GM12878 (cell line): ENCODE results near the gene KRT31. TPM values are rescaled to one million over a fixed set of nuclear protein-coding genes. Genes with fewer than 3 reads are reported as not detected.

Experiments used
- ATAC-seq: fragments of 200-7000 bp; cut with Tn5 transposase; 3 replicates; pipeline ENCODE4 v1.9.1; 2020; ENCODE audit warnings: mild to moderate bottlenecking, moderate library complexity
- BruUV-seq: library from RNA; stranded (reverse); fragments of 400-500 nt; replicated peaks from 2 replicates; lab custom pipeline; 2021; lab: Mats Ljungman, UMichigan
- CTCF ChIA-PET: fragments of 300-600 bp; sonication (Branson Sonifier 250); formaldehyde crosslinking; extraction: SDS; loops from one replicate; lab custom pipeline; 2021; ENCODE audit warnings: inconsistent platforms; lab: Yijun Ruan, JAX
- POLR2A ChIA-PET: fragments of 350-600 bp; formaldehyde crosslinking; extraction: SDS; loops from one replicate; lab custom pipeline; 2021; ENCODE audit warnings: inconsistent platforms; lab: Charles Lee
- RAD21 ChIA-PET: fragments of 300-600 bp; sonication (Branson Sonifier 250); formaldehyde crosslinking; loops from one replicate; lab custom pipeline; 2023; ENCODE audit warnings: antibody characterized with exemption; ENCODE audit not compliant: unreplicated experiment; lab: Charles Lee
- SMC1A ChIA-PET: fragments of 300-600 bp; sonication (Branson Sonifier 250); formaldehyde crosslinking; loops from one replicate; lab custom pipeline; 2023; ENCODE audit not compliant: unreplicated experiment, uncharacterized antibody; lab: Charles Lee
- DNase-seq: peaks from one replicate; pipeline ENCODE4 v3.0.0-alpha.2; 2011; ENCODE audit warnings: low read depth, low spot score
- FAIRE-seq: peaks from 3 replicates; lab custom pipeline; 2011; peaks lifted over from hg19 to GRCh38; lab: Jason Lieb, UNC
- H2AFZ ChIP-seq: 2 replicates; pipeline ENCODE4 v1.6.0; 2011; ENCODE audit warnings: low read depth, low read length, control low read depth; ENCODE audit not compliant: control insufficient read depth
- H3K27ac ChIP-seq: 2 replicates; pipeline ENCODE4 v1.5.1; 2011; ENCODE audit warnings: control low read depth; ENCODE audit not compliant: control insufficient read depth, insufficient read depth
- H3K27me3 ChIP-seq, 2 experiments: replicated peaks in 1 of 2; 2 replicates each; pipeline versions ENCODE4 v1.6.0 to v1.6.1; 2011; ENCODE audit warnings: low read length in 1 of 2; ENCODE audit not compliant: control insufficient read depth in 2 of 2, insufficient read depth in 2 of 2
- H3K36me3 ChIP-seq, 2 experiments: 2 replicates each; pipeline ENCODE4 v1.5.1; 2011; ENCODE audit warnings: low read length in 1 of 2; ENCODE audit not compliant: control insufficient read depth in 2 of 2, insufficient read depth in 2 of 2
- H3K4me1 ChIP-seq: 2 replicates; pipeline ENCODE4 v1.6.1; 2011; ENCODE audit warnings: mild to moderate bottlenecking, low read length, moderate library complexity, mixed read lengths; ENCODE audit not compliant: control insufficient read depth, insufficient read depth
- H3K4me2 ChIP-seq: 2 replicates; pipeline ENCODE4 v1.6.0; 2011; ENCODE audit warnings: control low read depth; ENCODE audit not compliant: control insufficient read depth, insufficient read depth
- H3K4me3 ChIP-seq: fragments of 200-600 bp; sonication (generic); 2 replicates; pipeline ENCODE4 v1.5.1; 2016
- H3K79me2 ChIP-seq: 2 replicates; pipeline ENCODE4 v1.6.0; 2011; ENCODE audit warnings: low read length; ENCODE audit not compliant: control insufficient read depth, insufficient read depth
- H3K9ac ChIP-seq: 2 replicates; pipeline ENCODE4 v1.8.0; 2011; ENCODE audit warnings: low read length, control low read depth, mixed read lengths; ENCODE audit not compliant: control insufficient read depth, insufficient read depth
- H3K9me3 ChIP-seq: replicated peaks from 3 replicates; pipeline ENCODE4 v1.5.1; 2011; ENCODE audit warnings: mild to moderate bottlenecking, low read length; ENCODE audit not compliant: control insufficient read depth, insufficient read depth
- H4K20me1 ChIP-seq: 2 replicates; pipeline ENCODE4 v1.6.0; 2011; ENCODE audit not compliant: control insufficient read depth, insufficient read depth
- CHD4 ChIP-seq: fragments of 200-600 bp; sonication (generic); IDR thresholded peaks from 2 replicates; pipeline ENCODE4 v1.6.1; 2016; ENCODE audit warnings: mild to moderate bottlenecking
- IKZF2 ChIP-seq, 2 experiments: fragments of 450-650 bp; IDR thresholded peaks; 2 replicates each; pipeline ENCODE4 v1.6.1; 2017; ENCODE audit warnings: mild to moderate bottlenecking in 2 of 2, moderate library complexity in 2 of 2
- IRF4 ChIP-seq: IDR thresholded peaks from 2 replicates; pipeline ENCODE4 v1.6.1; 2011; ENCODE audit warnings: low read depth, low read length
- JUND ChIP-seq: IDR thresholded peaks from 2 replicates; pipeline ENCODE4 v1.6.1; 2012; ENCODE audit warnings: low read depth, mild to moderate bottlenecking, low read length, improper control_type of control experiment, moderate library complexity
- POLR2A ChIP-seq: IDR thresholded peaks from 2 replicates; pipeline ENCODE4 v1.6.1; 2011; ENCODE audit warnings: low read depth, mild to moderate bottlenecking, low read length
- RBBP5 ChIP-seq: fragments of 200-600 bp; sonication (generic); conservative IDR thresholded peaks from 2 replicates; pipeline ENCODE4 v1.6.1; 2016
- SP1 ChIP-seq: IDR thresholded peaks from one replicate; pipeline ENCODE4 v1.6.1; 2011; ENCODE audit warnings: low read depth, low read length
- TAF1 ChIP-seq: IDR thresholded peaks from 2 replicates; pipeline ENCODE4 v1.6.1; 2011; ENCODE audit warnings: mild to moderate bottlenecking, low read depth, low read length, borderline replicate concordance
- USF1 ChIP-seq: IDR thresholded peaks from 2 replicates; pipeline ENCODE4 v1.6.1; 2011; ENCODE audit warnings: borderline replicate concordance, low read depth, mild to moderate bottlenecking, moderate library complexity, mixed read lengths, low read length; ENCODE audit not compliant: insufficient read depth; ENCODE audit errors: extremely low read length
- ZNF24 ChIP-seq: fragments of 450-650 bp; IDR thresholded peaks from 2 replicates; pipeline ENCODE4 v1.6.1; 2017; ENCODE audit warnings: antibody characterized with exemption, mild to moderate bottlenecking
- WGBS: methylation state at CpG from one replicate; pipeline ENCODE4 v1.1.6; 2016; ENCODE audit warnings: low lambda C conversion rate; ENCODE audit not compliant: insufficient replicate concordance, insufficient coverage; ENCODE audit errors: missing lambda C conversion rate; 5-methylcytosine and 5-hydroxymethylcytosine counted together
- in situ Hi-C: fragments of 300-500 bp; cut with MboI; formaldehyde crosslinking; loops from 9 replicates; pipeline ENCODE4 v1.14.3; 2018; ENCODE audit warnings: mixed read lengths
- intact Hi-C: fragments of 100-400 bp; cut with micrococcal nuclease; formaldehyde crosslinking; loops from one replicate; pipeline ENCODE4 v1.14.2; 2022; ENCODE audit not compliant: unreplicated experiment
- polyA plus RNA-seq, 11 experiments: library from polyadenylated mRNA; depleted of rRNA in 4 of 11; unstranded in 6 of 11; stranded (reverse) in 5 of 11; fragments of >200 nt; fragmentation: Nextera tagmentation in 4 of 11; fragmentation: Illumina TruSeq in 1 of 11; extraction: Ambion mirVana in 4 of 11; extraction: Trizol in 1 of 11; gene quantifications; 1 replicate in 1 of 11; 2 replicates in 10 of 11; pipeline versions ENCODE4 v1.2.1 to v1.2.3, GENCODE V29; 2011 to 2016; ENCODE audit warnings: inconsistent platforms in 2 of 11, missing spikeins in 2 of 11, low read depth in 1 of 11
- total RNA-seq, 4 experiments: library from RNA; depleted of rRNA in 3 of 4; stranded (reverse); fragments of >200 nt in 3 of 4; fragmentation: Illumina TruSeq in 1 of 4; extraction: Trizol in 1 of 4; gene quantifications; 2 replicates each; pipeline versions ENCODE4 v1.2.1 to v1.2.3, GENCODE V29; 2013 to 2021

The KRT31 gene
- total and polyA plus RNA-seq, 10 of the 15 experiments (the other 5 are each of a cell fraction or from before 2014, with no cell fraction given): not detected

DNA sequence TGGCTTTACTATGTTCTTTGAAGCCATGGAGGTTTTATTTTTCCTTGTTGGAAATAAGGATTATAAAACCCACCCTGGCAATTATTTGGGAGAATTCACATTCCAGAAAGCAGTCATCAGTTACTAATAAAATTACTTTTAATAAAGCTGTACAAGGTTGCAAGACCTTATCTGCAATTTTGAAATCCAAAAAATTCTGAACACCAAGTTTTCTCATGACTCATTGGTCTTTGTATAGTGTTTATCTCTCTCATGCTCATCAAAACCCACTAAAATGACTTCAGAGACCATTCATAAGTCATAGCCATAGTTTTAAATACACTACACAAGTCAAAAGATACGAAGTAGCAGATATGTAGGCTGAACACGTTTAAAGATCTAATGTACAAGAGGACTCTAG, 49.4 kb upstream of the KRT31 start:
- Histone ChIP-seq H2AFZ (no peak overlapping the region), H3K27me3 (peaks cover 3 to 4% of the 10 kb centered on the region in 2 experiments; a peak in 2 of 4 replicates), H3K9me3 (no peaks in the 10 kb centered on the region), H3K36me3 (no peaks in the 10 kb centered on the region), H4K20me1 (no peaks in the 10 kb centered on the region), H3K4me3 (no peak overlapping the region), H3K9ac (no peak overlapping the region), H3K4me1 (no peaks in the 10 kb centered on the region), H3K79me2 (no peaks in the 10 kb centered on the region), H3K27ac (no peak overlapping the region), H3K4me2 (no peak overlapping the region)
- intact Hi-C loops (no loop called here), in situ Hi-C loops (no loop called here)
- DNase-seq (no peak), FAIRE-seq (no peak), ATAC-seq (no peak)
- TF ChIP-seq TAF1 (no peak), RBBP5 (no peak), JUND (no peak), POLR2A (no peak), ZNF24 (no peak), IKZF2 (IDR thresholded peaks at IDR 0.05) (no peak), USF1 (no peak), CHD4 (no peak), SP1 (no peak), IRF4 (no peak)
- WGBS: 3% methylated on average over 2 of the region's 2 CpGs
- ChIA-PET RAD21 (interaction anchor here (1.1 kb wide), 1 partner anchor 10 kb away, joined by 3 read pairs; no protein-coding TSS in a partner anchor), POLR2A (interaction anchor here (0.6 kb wide), 1 partner anchor 546 kb away, joined by 6 read pairs; no protein-coding TSS in a partner anchor), SMC1A (no interaction called here), CTCF (no interaction called here)
- BruUV-seq: no TSS peak
